Type B pancreatic cell (in vitro differentiated cells): ENCODE measurements around the gene PHF21A. TPM values are rescaled to one million over a fixed set of nuclear protein-coding genes. Genes with fewer than 3 reads are reported as not detected.

ENCODE experiments used
- DNase-seq: peaks from one replicate; pipeline ENCODE4 v3.0.0; 2021; ENCODE audit warnings: mixed read lengths; ENCODE audit not compliant: unreplicated experiment; ENCODE audit errors: extremely low spot score
- H3K27ac Mint-ChIP-seq: 2 replicates; pipeline ENCODE4 v1.8.0; 2021; ENCODE audit warnings: mild to moderate bottlenecking, mixed read lengths
- H3K27me3 Mint-ChIP-seq: 2 replicates; pipeline ENCODE4 v1.8.0; 2021; ENCODE audit warnings: mixed read lengths
- H3K36me3 Mint-ChIP-seq: 2 replicates; pipeline ENCODE4 v1.8.0; 2021; ENCODE audit warnings: mixed read lengths
- H3K4me1 Mint-ChIP-seq: one replicate; pipeline ENCODE4 v1.8.0; 2021; ENCODE audit warnings: mixed read lengths; ENCODE audit not compliant: unreplicated experiment
- H3K4me3 Mint-ChIP-seq: 2 replicates; pipeline ENCODE4 v1.8.0; 2021; ENCODE audit warnings: mild to moderate bottlenecking, mixed read lengths
- H3K9me3 Mint-ChIP-seq: 2 replicates; pipeline ENCODE4 v1.8.0; 2021; ENCODE audit warnings: mixed read lengths
- total RNA-seq: library from RNA; stranded (reverse); gene quantifications from 2 replicates; pipeline ENCODE4 v1.2.1, GENCODE V29; 2021; ENCODE audit warnings: low replicate concordance
- TF ChIP-seq, protein P1 (sequence below): fragments of 200-600 bp; sonication (generic); conservative IDR thresholded peaks from 2 replicates; pipeline ENCODE4 v1.5.0; 2021; ENCODE audit warnings: antibody characterized with exemption, mild to moderate bottlenecking

Gene PHF21A
- total RNA-seq, 1 donor from 2014 or later, result 62.4 TPM

DNA sequence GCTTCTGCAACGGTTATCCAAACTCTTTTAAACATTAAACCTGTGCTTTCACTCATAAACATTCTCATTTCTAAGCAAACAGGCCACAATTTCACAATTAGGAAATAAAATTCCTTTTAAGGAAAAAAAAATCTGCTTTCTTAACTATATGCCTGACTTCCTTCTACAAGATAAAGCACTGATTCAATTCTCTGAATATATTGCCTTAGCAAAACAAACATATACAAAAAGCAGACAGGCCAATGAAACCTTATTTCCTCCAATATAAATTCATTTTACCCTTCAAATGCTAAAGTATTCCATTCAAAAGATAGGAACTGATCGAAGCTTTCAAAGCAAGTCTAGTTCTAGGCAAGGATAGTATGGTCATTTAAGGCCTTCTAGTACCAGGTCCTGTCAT, 76.7 kb downstream of the PHF21A start:
- Mint-ChIP-seq H3K27me3 (no peaks in the 10 kb centered on the region), H3K36me3 (peaks cover 10% of the 10 kb centered on the region), H3K4me3 (no peak overlapping the region), H3K4me1 (peaks cover 18% of the 10 kb centered on the region), H3K9me3 (no peaks in the 10 kb centered on the region), H3K27ac (no peak overlapping the region)
- no peak for DNase-seq
- TF ChIP-seq, protein P1, sequence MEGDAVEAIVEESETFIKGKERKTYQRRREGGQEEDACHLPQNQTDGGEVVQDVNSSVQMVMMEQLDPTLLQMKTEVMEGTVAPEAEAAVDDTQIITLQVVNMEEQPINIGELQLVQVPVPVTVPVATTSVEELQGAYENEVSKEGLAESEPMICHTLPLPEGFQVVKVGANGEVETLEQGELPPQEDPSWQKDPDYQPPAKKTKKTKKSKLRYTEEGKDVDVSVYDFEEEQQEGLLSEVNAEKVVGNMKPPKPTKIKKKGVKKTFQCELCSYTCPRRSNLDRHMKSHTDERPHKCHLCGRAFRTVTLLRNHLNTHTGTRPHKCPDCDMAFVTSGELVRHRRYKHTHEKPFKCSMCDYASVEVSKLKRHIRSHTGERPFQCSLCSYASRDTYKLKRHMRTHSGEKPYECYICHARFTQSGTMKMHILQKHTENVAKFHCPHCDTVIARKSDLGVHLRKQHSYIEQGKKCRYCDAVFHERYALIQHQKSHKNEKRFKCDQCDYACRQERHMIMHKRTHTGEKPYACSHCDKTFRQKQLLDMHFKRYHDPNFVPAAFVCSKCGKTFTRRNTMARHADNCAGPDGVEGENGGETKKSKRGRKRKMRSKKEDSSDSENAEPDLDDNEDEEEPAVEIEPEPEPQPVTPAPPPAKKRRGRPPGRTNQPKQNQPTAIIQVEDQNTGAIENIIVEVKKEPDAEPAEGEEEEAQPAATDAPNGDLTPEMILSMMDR, result no peak

DNA sequence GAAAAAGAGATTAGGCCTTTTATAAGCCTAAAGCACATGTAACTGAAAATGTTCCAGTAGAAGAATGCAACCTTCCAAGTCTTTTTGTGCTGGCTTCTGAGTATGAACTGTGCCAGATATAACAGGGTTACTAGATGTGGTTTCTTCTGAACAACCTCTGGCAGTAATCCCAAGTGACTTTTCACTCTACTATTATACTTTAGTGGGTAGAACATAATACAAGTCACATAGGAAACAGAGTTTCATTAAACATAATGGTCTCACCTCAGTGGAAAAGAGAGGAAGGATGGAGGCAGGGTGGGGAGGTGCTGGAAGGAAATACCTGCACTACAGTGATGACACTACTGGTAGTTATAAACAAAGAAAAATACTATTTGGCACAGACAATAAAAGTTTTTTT, 81.3 kb downstream of the PHF21A start:
- Mint-ChIP-seq H3K4me3 (no peak overlapping the region), H3K36me3 (peaks cover 4% of the 10 kb centered on the region), H3K4me1 (peaks cover 4% of the 10 kb centered on the region), H3K9me3 (no peaks in the 10 kb centered on the region), H3K27ac (no peak overlapping the region), H3K27me3 (no peaks in the 10 kb centered on the region)
- DNase-seq, result no peak
- TF ChIP-seq, protein P1, result no peak

DNA sequence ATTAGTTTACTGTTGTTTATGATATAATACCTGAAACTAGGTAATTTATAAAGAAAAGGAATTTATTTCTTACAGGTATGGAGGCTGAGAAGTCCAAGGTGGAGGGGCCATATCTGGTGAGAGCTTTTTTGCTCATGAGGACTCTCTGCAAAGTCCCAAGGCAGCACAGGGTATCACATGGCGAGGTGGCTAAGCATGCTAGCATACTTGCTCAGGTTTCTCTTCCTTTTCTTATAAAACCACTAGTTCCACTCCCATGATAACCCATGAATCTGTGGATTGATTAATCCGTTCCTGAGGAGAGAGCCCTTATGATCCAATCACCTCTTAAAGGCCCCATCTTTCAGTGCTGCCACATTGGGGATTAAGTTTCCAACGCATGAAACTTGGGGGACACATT, 82.7 kb downstream of the PHF21A start:
- TF ChIP-seq, protein P1, result no peak
- H3K4me1 Mint-ChIP-seq, result peaks cover 4% of the 10 kb centered on the region
- no peak overlapping the region for H3K4me3 Mint-ChIP-seq
- H3K36me3 Mint-ChIP-seq, result peaks cover 4% of the 10 kb centered on the region
- H3K27ac Mint-ChIP-seq, result no peak overlapping the region
- no peaks in the 10 kb centered on the region for H3K27me3 Mint-ChIP-seq
- H3K9me3 Mint-ChIP-seq, result no peaks in the 10 kb centered on the region
- DNase-seq, result no peak

DNA sequence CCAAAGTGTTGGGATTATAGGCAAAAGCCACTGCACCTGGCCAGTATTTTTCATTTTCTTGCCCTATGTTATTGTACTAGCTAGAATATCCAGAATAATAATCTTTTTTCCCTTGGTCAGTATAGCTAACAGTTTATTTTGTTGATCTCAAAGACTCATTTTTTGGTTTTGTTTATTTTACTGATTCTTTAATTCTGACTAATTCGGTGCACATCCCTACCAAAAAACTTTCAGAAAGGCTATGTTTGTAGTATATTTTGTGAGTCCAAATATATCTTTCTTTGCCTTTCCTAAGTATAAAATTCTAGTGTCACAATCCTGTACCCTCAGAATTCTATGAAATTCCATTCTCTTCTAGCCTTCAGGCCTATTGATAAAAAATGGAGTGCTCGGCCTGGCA, 84.3 kb downstream of the PHF21A start:
- Mint-ChIP-seq H3K27me3 (no peaks in the 10 kb centered on the region), H3K27ac (no peak overlapping the region), H3K4me3 (no peak overlapping the region), H3K9me3 (no peaks in the 10 kb centered on the region), H3K36me3 (peaks cover 4% of the 10 kb centered on the region), H3K4me1 (peaks cover 4% of the 10 kb centered on the region)
- no peak for DNase-seq
- TF ChIP-seq, protein P1, result no peak

DNA sequence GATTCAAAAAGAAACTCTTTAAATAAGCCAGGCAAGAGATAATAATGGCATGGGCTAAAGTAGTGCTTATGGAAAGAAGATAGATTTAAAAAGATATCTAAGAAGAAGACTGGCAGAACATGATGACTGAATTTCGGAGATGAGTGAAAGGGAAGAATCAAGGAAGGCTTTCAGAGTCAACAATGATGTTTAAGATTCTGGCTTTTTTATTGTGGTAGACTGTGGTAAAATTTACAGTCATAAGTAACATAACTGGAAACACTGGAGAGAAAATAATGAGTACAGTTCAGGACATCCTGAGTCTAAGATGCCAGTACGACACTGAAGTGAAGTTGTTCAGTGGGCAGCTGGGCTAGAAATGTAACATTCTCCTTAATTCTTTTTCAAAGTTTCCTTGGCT, 85.2 kb downstream of the PHF21A start:
- Mint-ChIP-seq H3K27ac (no peak overlapping the region), H3K4me3 (no peak overlapping the region), H3K27me3 (no peaks in the 10 kb centered on the region), H3K9me3 (no peaks in the 10 kb centered on the region), H3K4me1 (peaks cover 11% of the 10 kb centered on the region), H3K36me3 (no peaks in the 10 kb centered on the region)
- DNase-seq, result no peak
- TF ChIP-seq, protein P1, result no peak

DNA sequence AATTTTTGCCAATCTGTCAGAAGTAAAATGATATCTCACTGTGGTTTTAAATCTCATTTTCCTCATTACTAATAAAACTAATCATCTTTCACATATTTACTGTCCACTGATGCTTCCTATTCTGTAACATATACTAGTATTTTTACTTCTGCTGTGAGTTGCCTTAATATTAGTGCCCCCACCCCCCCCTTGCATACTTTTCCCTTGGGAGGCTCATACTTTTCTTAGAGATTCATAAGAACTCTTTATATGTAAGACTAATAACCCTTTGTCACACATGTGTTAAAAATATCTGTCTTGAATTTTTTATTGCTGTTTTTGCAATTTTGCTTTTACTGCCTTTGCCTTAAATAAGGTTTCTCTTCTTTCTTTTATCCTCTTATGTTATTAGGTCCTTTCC, 87.2 kb downstream of the PHF21A start:
- TF ChIP-seq, protein P1, result no peak
- no peaks in the 10 kb centered on the region for H3K36me3 Mint-ChIP-seq
- peaks cover 9% of the 10 kb centered on the region for H3K4me1 Mint-ChIP-seq
- H3K27me3 Mint-ChIP-seq, result no peaks in the 10 kb centered on the region
- DNase-seq, result no peak
- no peak overlapping the region for H3K27ac Mint-ChIP-seq
- H3K4me3 Mint-ChIP-seq, result no peak overlapping the region
- no peaks in the 10 kb centered on the region for H3K9me3 Mint-ChIP-seq
